ENCODE measurements around the gene FBXW2. TPM values are rescaled to one million over a fixed set of nuclear protein-coding genes. Genes with fewer than 3 reads are reported as not detected.

Gene FBXW2
- total and polyA plus RNA-seq, 2 donors (not counting 1 experiment from before 2014, with no cell fraction given): 14.9 to 70.6 TPM

Other genes starting within 250 kb of the FBXW2 start
- 116 and 122 TPM in 2 replicates for gene CDK5RAP2, start 213.2 kb downstream of the FBXW2 start, total RNA-seq
- gene CDK5RAP2, start 213.2 kb downstream of the FBXW2 start, polyA plus RNA-seq: 31.3 and 46.9 TPM in 2 replicates
- 11.3 and 11.6 TPM in 2 replicates for gene MEGF9, start 78.9 kb downstream of the FBXW2 start, total RNA-seq
- gene MEGF9, start 78.9 kb downstream of the FBXW2 start, polyA plus RNA-seq: 3.5 and 4.0 TPM in 2 replicates
- gene PSMD5, start 49.5 kb upstream of the FBXW2 start, total RNA-seq: 25.3 and 26.8 TPM in 2 replicates
- 7.4 and 12.5 TPM in 2 replicates for gene PSMD5, start 49.5 kb upstream of the FBXW2 start, polyA plus RNA-seq
- gene PHF19, start 83.8 kb upstream of the FBXW2 start, total RNA-seq: 20.9 and 26.0 TPM in 2 replicates
- gene PHF19, start 83.8 kb upstream of the FBXW2 start, polyA plus RNA-seq: 17.0 and 26.5 TPM in 2 replicates
- 12.2 and 13.1 TPM in 2 replicates for gene TRAF1, start 133.4 kb upstream of the FBXW2 start, total RNA-seq
- 19.5 and 23.0 TPM in 2 replicates for gene TRAF1, start 133.4 kb upstream of the FBXW2 start, polyA plus RNA-seq